Stimulated activated CD4-positive, alpha-beta T cell treated with anti-CD3 and anti-CD28 coated beads, Interleukin-12 subunit alpha, Interleukin-12 subunit beta, amount 100 ng/mL, for 4 hours (primary cell): Measurements from ENCODE around the gene CHMP4B.

Source experiments
- DNase-seq: peaks from one replicate; pipeline ENCODE4 v3.0.0-alpha.2; 2020

CHMP4B gene

DNA sequence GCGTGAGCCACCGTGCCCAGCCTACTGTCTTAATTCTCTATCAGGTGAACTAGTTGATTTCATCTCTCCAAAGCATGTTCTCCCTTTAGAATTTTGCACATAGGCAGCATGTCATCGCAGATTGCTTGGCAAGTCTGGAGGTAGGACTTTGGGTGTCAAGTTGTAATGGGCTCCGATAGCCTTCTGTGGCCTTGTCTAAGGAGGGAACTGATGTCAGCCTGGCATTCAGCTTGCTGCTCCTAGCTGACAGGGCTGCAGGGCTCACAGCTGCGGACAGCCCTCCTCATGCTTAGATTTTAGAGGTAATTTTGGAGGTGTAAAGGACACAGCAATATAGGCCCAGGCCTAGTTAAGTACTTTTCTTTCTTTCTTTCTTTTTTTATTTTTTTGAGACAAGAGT lies 11.3 kb downstream of the CHMP4B start:
- no peak for DNase-seq

DNA sequence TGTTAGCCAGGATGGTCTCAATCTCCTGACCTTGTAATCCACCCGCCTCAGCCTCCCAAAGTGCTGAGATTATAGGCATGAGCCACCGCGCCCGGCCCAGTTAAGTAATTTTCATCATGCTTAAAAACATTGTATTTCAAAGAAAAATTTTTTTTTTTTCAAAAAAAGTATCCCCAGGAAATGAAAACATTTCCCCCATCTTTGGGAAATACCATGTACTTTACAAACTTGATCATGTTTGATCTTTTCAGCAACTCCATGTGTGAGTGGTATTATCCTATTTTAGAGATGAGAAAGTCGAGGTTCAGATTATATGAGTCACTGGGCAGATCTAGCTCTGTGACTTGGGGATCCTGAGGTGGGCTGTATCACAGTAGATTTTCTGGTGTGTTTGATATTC lies 11.8 kb downstream of the CHMP4B start:
- DNase-seq = no peak

DNA sequence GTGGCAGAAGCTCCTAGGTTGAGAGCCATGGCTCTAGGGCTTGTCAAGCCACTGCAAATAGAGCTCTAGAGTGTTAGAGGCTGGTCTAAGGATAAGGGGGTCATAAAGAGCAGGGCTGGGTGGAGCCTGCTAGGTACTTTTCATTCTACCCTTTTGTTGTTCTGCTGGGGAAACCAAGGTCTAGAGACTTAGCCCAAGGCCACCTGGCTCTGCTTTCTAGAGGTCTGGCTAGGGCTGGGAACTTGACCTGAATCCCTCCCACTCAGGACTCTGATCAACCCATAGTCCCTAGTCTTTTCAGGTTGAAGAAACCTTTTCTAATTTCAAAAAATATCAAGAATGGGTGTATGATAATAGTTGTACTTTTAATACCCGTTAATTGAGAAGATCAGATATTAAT lies 13.7 kb downstream of the CHMP4B start:
- no peak for DNase-seq

DNA sequence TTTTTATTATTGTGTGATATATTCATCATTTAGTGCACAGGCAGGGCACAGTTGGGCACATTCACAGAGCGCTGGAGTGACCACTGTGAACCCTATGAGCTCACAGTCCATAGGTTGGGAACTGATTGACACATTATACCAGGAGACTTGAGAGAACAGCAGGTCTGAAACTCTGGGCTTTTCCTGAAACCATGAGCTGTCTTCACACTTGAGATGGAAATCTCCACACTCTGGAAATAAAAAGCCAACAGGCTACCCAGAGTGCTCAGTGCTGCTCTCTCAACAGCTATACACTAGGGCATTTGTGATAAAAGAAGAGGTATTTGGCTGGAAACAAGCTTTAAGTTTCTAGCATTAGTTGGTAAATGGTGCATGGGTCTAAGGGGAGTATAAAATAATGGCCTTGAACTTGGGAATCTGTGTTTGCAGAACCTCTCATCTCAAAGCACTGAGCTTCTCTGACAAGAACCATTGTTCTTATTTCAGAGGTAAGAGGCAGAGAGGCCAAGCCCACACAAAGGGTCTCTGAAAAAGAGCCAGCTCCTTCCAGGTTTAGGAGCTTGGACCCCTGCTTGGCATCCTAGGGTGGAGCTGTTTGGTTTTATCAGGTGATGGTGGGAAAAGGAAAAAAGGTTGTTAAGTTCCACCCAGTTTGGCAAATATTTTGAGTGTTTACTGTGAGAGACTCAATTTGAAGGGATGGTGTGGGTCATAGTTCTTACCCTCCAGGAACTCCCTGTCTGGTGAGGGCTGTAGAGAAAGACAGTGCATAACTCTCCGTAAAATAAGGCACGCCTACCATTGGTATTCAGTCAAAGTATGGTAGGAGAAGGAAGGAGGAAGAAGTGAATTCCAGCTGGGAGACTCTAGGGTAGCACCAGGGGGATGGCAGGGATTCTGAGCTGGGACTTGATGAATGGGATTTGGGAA lies 14.5 kb downstream of the CHMP4B start:
- no peak for DNase-seq

DNA sequence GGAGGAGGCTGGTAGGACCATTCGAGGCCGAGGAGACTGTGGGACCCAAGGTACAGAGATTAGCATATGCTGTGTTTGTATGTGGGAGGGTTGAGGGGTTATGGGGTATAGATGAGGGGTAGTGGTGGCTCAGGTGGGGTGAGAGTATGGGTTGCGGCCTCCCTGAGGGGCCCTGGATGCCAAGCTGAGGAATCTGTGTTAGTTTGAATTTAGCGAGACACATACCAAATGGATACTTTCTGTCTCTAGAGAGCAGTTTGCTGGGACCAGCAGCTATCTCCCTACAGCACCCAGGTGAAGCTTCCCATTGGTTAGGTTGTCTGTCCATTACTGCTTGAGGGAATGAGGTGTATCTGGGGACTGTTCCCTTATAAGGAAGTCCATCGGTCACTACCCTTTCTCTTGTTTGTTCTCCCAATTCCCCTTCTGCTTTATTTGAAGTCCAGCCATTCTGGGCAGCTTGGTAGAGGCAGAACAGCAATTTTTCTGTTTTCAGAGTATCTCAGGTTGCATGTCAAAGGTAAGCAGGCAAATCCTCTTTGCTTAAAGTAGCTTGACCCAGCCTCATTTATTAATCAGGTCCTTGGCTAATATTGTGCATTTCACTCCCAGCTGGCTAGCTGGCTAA lies 15.2 kb downstream of the CHMP4B start:
- no peak for DNase-seq

DNA sequence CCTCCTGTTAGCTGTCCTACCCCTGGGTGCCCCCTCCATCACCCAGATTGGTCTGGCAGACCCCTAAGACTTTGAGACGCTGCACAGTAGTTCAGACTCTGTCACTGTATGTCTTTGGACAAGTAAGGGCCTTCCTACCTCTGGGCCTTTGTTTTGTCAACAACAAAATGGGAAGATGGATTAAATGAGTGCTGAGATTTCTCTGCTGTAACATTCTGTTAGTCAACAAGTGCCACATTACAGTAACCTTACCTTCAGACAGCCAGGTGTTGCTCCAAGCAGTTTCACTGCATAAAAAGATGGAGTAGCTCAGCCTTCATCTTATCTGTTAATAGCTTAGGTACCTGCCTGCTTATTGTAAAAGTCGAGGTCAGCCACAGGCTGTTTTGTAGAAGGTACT lies 16.0 kb downstream of the CHMP4B start:
- no peak for DNase-seq

DNA sequence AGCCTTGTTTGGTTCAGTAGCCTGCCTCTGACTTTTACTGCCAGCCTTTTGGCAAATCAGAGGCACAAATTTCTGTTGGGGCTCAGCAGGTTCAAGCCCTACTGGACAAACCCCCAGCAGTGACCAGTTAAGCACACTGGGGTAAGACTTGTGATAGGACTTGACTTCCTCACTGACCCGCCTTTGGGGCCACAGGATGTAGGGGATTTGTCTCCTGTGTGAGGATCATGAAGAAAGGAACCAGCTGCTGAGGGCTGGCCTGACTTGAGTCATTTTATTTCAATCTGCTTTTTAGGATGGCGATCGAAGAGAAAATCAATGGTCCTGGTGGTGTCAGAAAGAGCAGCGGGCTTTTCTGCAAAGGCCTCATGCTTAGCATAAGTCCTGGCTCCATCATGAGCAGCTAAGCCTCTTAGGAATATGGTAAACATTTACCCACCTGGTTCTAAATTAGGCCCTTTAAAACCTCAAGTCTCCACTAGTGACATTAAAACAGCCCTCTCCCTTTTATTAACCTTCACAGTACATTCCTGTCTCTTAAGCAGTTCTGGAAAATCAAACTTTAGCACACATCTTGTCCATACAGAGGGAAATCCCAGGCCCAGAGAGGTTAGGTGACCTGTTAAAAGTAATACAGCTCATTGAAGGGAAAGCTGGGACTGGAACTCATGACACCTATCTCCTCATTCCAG lies 16.6 kb downstream of the CHMP4B start:
- DNase-seq = no peak

DNA sequence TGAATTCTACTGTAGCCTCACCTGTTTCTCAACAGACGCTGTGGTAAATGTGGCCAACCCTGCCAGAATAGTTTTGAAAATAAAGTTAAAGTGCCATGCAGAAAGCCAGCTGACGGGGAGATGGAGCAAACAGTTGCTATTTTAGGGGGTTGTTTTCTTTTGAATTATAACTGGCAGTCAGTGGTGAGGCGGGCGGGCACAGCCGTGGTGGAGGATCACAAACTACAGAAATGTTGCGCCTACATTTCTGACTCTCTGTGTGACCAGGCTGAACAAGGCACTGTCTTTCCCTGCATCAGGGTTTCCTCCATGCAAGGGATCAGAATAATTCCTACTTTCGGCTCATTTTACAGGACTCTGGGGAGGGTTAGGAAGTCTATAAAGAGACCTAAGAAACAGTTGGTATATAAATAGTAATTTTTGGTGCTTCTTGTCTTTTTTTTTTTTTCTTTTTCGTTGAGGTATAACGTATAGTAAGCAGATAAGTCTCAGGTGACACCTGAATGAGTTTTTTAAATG lies 17.2 kb downstream of the CHMP4B start:
- DNase-seq = no peak

DNA sequence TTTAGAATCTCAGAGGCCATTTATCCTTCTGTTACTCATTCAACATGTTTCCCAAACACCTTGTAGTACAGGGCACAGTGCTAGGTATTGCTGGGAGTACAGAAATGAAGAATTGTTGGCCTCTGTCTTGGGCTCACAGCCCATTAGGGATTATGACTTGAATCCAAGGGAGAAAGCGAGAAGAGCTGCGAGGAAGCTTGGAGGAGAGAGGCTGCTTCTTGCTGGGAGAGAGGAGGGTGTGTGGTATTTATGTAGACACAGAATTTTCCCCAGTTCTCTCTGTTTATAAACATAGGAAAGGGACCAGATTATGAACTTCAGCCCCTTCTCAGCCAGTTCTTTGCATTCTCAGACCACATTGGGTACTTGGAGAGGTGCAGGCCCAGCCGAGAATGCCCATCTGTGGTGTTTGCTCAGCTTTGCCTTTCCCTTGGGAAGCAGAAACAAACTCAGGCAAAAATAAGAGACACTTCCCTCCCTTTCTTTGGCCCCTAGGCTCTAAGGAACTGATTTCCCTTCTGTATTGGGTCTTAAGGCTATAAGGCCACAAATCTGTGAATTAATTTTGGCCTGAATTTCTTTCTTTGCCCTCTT lies 17.9 kb downstream of the CHMP4B start:
- DNase-seq = no peak

DNA sequence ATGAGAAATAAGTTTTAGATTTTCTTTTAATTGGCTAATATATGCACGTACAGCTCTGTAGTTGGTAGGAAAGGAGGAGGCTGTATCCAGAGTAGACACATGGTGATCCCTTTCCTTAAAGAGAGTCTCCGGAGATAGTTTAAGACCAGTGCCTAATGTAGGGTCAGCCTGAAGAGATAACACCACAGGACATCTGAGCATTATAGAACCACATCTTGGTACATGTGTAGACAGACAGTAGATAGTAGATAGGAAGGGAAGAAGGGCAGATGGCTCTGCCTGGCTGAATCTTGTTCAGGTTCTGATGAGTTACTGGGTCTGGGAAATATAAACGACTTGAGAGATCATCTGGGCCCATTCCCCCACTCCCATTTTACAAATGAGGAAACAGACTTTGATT lies 18.5 kb downstream of the CHMP4B start:
- DNase-seq = no peak

DNA sequence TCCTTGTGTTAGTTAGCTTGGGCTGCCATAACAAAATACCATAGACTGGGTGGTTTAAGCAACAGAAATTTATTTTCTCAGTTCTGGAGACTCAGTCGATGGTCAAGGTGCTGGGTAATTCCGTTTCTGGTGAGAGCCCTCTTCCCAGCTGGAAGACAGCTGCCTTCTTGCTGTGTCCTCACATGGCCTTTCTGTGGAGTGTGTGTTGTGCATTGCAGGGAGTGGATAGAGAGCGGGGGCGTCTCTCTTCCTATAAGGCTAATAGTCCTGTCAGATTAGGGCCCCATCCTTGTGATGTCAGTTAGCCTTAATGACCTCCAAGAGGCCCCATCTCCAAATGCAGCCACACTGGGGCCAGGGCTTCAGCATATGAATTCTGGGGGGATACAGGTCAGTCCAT lies 19.2 kb downstream of the CHMP4B start:
- DNase-seq = no peak

DNA sequence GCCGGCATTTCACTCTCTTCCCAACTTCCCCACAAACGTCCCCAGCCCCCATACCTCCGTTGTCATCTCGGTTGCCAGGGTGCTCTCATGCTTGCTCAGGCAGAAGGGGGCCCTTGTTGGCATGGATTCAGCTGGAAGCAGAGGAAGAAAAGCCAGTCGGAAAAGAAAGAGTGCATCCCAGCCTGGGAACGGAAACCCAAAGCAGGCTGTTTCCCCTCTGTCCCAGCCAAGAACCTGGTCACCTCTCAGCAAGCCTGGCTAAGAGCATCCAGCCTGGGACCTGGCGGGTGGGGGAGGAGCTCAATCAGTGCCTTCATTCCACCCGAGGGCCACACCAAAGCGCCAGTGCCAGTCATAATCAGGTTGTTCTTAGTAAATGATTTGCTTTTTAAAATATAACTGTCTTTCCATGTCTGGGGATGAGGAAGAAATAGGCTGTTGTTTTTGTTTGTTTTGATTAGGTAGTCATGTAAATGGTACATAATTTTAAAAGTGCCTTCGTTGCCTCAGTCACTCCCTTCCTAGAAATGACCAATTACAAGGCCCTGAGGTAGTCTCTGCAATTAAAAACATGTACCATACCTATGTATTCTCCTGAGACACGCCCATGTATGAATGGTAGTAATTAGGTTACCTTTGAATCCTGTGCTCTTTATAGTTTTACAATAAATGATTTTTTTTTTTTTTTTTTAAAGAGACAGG lies 21.1 kb downstream of the CHMP4B start:
- DNase-seq = no peak

DNA sequence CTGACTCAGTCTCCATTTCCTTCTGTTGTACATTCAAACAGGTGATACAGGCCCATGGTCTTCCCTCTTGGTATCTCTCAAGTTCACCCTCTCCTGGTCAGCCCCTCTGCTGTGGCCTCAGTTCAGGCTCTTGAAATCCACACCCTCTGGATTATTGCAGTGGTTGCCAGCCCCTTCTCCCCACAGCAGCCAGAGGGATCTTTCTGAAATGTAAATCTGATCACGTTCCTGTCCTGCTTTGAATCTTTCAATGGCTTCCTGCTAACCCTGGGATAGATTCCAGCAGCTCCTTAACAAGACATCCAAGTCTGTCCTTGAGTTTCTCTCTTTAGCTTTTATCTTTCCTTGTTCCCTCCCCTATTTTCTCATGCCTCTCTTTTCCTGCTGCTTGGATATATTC lies 22.2 kb downstream of the CHMP4B start:
- DNase-seq = no peak

DNA sequence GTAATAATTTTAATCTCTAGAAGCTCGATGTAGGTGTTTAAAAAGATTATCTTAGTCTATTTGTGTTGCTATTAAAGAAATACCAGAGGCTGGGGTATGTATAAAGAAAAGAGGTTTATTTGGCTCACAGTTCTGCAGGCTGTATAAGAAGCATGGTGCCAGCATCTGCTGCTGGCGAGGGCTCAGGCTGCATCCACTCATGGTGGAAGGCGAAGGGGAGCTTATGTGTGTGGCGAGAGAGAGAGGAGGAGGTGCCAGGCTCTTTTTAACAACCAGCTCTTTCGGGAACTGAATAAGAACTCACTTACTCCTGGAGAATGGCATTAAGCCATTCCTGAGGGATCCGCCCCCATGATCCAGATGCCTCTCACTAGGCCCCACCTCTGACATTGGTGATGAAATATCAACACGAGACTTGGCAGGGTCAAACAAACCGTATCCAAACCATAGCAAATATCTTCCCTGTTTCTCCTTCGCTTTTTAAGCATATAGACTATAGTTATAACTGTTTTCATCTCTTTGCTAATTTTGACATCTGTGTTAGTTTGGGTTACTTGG lies 24.5 kb downstream of the CHMP4B start:
- no peak for DNase-seq

DNA sequence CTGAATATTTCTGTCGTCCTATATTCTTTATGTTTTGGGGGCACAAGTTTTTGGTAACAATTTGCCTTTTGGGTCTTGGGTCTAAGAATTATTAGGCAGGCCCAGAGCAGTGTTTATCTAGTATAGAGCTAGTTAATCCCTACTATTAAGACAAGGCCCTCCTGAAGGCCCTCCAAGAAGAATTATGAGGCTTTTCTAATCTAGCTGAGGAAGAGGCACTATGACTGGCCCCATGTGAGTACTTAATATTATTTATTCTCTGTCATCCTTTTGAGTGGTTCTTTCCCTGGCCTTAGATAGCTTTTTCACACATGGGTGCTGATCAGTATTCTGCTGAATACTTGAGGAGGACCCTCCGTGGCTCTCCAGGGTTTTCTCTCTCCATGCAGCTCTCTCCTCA lies 25.1 kb downstream of the CHMP4B start:
- no peak for DNase-seq

DNA sequence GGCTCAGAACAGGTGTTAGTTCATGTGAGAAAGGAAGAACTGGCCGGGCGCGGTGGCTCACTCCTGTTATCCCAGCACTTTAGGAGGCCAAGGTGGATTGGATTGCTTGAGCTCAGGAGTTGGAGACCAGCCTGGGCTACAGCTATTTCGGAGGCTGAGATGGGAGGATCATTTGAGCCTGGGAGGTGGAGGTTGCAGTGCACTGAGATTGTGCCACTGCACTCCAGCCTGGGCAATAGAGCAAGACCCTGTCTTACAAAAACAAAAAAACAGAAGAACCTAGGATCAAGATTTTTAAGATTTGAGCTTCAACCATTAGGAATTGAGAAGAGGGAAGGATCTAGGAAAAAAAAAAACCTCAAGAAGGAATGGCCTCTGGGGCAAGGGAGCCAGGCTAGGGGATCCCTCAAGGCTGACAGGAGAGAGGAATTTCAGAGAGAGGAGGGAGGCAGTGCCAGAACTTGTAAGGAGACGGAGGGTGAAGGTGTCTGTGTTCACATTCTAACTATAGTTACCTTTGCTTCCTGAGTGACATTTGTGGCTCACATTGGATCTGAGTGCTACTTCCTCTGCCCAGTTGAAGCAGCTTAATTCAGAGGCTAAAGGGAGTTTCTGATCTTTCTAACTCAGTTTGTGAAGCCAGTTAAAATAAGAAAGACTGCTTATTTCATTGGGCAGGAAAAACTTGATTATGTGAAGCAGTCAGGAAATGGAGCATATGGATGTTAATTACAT lies 26.1 kb downstream of the CHMP4B start:
- no peak for DNase-seq

DNA sequence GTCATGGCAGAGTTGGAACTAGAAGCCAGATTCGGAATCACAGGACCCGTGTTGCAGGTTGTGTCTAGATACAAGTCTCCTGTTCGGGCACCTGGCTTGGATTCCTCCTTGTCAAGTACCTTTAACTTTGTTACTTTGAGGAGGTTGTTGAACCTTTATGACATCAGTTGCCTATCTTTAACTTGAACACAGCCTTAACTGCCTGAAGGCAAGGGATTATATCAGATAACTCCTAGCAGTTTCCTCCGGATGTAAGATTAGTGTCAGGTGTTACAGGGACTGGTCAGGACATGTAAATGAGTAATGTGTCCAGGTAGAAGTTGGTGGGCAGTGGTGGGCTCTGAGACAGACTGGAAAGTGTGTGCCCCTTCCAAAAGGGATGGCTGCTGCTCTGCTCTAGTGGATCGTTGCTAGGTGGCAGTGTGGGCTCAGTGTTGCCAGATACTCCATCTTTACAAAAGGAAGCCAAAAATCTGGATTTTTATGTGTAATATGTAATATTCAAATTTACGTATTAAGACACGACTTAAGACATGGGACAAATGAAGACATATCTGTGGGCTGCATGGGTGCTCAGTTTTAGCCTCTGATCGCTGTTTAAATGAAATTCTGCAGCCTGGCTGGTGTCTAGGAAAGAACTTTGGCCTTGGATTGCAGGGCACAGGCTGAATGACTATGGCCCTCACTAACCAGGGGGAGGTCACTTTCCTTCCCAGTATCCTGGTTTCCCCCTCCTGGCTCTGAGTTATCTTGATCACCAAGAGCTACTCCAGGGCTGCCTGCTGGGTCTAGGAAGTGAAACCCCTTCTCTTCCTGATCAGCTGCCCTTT lies 27.1 kb downstream of the CHMP4B start:
- no peak for DNase-seq

DNA sequence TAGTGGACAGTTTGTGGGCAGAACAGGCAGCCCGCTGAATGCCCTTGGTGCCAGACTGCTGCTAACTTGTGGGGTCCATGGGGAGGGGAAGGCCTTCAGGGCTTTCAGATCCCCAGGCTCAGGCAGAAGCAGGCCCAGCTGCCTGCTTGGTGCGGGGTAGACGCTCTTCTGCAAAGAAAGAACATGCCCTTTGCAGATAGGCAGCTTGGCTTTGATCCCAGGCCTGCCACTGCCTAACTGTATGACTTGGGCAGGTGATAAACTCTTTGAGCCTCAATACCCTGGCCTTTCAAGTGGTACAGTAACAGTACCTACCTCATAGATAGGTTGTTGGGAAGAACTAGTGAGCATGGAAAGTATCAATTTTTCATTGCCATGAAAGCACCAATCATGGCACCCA lies 28.4 kb downstream of the CHMP4B start:
- DNase-seq = no peak

DNA sequence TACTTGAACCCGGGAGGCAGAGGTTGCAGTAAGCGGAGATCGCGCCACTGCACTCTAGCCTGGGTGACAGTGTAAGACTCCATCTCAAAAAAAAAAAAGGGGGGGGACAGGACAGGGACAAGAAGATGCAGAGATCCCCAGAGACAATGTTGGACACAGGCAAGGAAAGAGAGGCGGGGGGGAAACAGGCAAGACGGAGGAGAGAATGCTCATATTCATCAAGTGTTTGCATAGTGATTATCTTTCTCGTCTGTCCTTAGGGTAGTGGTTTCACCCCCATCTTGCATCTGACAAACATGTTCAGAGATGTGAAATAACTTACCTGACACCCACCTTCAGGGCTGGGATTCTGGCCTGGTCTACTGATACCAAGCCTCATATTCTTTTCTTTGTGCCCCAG lies 29.0 kb downstream of the CHMP4B start:
- no peak for DNase-seq

DNA sequence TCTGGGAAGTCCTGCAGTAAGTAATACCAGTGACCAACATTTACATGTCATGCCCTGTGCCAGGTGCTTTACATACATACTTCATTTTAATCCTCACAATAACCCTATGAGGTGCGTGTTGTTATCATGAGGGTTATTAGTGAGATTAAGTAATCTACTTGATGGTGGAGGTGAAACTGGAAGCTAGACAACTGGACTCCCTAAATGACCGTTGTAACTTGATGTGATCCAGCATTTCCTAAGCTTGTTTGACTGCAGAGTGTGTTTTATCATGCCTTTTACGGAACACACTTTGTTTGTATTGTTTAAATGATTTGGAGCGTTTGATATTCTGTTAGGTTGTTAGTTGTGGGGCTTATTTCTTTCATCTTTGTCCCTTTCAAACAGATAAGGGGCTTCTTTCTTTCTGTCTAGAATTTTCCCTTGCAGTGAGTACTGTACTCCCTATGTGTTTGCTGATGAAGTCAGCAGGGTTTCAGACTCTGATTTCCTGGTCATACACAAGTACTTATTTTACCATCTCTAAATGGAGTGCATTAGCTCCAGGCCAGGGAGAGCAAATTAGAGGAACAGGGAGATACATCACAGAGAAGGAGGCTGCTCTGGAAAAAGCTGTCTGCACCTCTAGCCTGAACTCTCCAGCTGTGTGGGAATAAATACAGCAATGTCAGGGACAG lies 29.7 kb downstream of the CHMP4B start:
- DNase-seq = no peak
